ENCODE results near the gene ADAMTS7. TPM values are rescaled to one million over a fixed set of nuclear protein-coding genes. Genes with fewer than 3 reads are reported as not detected.
"Not testable (repeated sequence)": the region's sequence is repeated elsewhere in the genome, so short reads cannot be mapped to it uniquely, and the experiment has no call there.

Gene ADAMTS7
- total RNA-seq, 1 donor from 2014 or later, result 17.8 TPM

- DNase-seq (ENCODE audit: low spot score), result peak; percentile 61
- intact Hi-C loops (cut with DNase I), result no loop called here
Observed at GRCh38 chr15:78768531-78769408, 42.5 kb downstream of the ADAMTS7 start.

GRCh38 chr15:78768096-78768495, 43.2 kb downstream of the ADAMTS7 start:
- intact Hi-C loops (cut with DNase I), result no loop called here
- DNase-seq (ENCODE audit: low spot score), result peak; percentile 63

- peak; percentile 57 for DNase-seq (ENCODE audit: low spot score)
- intact Hi-C loops (cut with DNase I), result no loop called here
Observed at GRCh38 chr15:78767331-78767951, 43.8 kb downstream of the ADAMTS7 start.

- DNase-seq (ENCODE audit: low spot score), result peak; percentile 73
- intact Hi-C loops (cut with DNase I), result not testable (repeated sequence)
Observed at GRCh38 chr15:78766641-78767071, 44.6 kb downstream of the ADAMTS7 start.

GRCh38 chr15:78766041-78766440, 45.2 kb downstream of the ADAMTS7 start:
- intact Hi-C loops (cut with DNase I), result no loop called here
- peak; percentile 58 for DNase-seq (ENCODE audit: low spot score)

- intact Hi-C loops (cut with DNase I), result not testable (repeated sequence)
- peak; percentile 66 for DNase-seq (ENCODE audit: low spot score)
Observed at GRCh38 chr15:78765154-78765860, 46.0 kb downstream of the ADAMTS7 start.

- intact Hi-C loops (cut with DNase I), result not testable (repeated sequence)
- peak; percentile 60 for DNase-seq (ENCODE audit: low spot score)
Observed at GRCh38 chr15:78764340-78765153, 46.7 kb downstream of the ADAMTS7 start.

GRCh38 chr15:78763796-78764241, 47.4 kb downstream of the ADAMTS7 start:
- peak; percentile 73 for DNase-seq (ENCODE audit: low spot score)
- intact Hi-C loops (cut with DNase I), result no loop called here

- peak; percentile 63 for DNase-seq (ENCODE audit: low spot score)
- intact Hi-C loops (cut with DNase I), result no loop called here
Observed at GRCh38 chr15:78762985-78763795, 48.1 kb downstream of the ADAMTS7 start.

- intact Hi-C loops (cut with DNase I), result not testable (repeated sequence)
- peak; percentile 63 for DNase-seq (ENCODE audit: low spot score)
Observed at GRCh38 chr15:78762386-78762961, 48.8 kb downstream of the ADAMTS7 start.

- peak; percentile 44 for DNase-seq (ENCODE audit: low spot score)
- intact Hi-C loops (cut with DNase I), result loop anchor here (2.0 kb wide), 1 partner anchor 47 kb away; no protein-coding TSS in a partner anchor
Observed at GRCh38 chr15:78761891-78762385, 49.3 kb downstream of the ADAMTS7 start.

- intact Hi-C loops (cut with DNase I), result loop anchor here (2.0 kb wide), 1 partner anchor 47 kb away; no protein-coding TSS in a partner anchor
- DNase-seq (ENCODE audit: low spot score), result peak; percentile 74
Observed at GRCh38 chr15:78761475-78761874, 49.8 kb downstream of the ADAMTS7 start.

GRCh38 chr15:78761020-78761419, 50.2 kb downstream of the ADAMTS7 start:
- intact Hi-C loops (cut with DNase I), result loop anchor here (2.0 kb wide), 1 partner anchor 48 kb away; no protein-coding TSS in a partner anchor
- DNase-seq (ENCODE audit: low spot score), result peak; percentile 63

- intact Hi-C loops (cut with DNase I), result loop anchor here (2.0 kb wide), 1 partner anchor 49 kb away; no protein-coding TSS in a partner anchor
- peak; percentile 85 for DNase-seq (ENCODE audit: low spot score)
Observed at GRCh38 chr15:78760091-78760882, 51.0 kb downstream of the ADAMTS7 start.

- intact Hi-C loops (cut with DNase I), result loop anchor here (5.0 kb wide), 1 partner anchor 113 kb away; the partner anchor contains the start of gene MORF4L1
- peak; percentile 67 for DNase-seq (ENCODE audit: low spot score)
Observed at GRCh38 chr15:78759361-78759998, 51.8 kb downstream of the ADAMTS7 start.

All from cardiac septum (tissue), 1 donor.